Measurements from ENCODE around the gene GNGT2.

DNA sequence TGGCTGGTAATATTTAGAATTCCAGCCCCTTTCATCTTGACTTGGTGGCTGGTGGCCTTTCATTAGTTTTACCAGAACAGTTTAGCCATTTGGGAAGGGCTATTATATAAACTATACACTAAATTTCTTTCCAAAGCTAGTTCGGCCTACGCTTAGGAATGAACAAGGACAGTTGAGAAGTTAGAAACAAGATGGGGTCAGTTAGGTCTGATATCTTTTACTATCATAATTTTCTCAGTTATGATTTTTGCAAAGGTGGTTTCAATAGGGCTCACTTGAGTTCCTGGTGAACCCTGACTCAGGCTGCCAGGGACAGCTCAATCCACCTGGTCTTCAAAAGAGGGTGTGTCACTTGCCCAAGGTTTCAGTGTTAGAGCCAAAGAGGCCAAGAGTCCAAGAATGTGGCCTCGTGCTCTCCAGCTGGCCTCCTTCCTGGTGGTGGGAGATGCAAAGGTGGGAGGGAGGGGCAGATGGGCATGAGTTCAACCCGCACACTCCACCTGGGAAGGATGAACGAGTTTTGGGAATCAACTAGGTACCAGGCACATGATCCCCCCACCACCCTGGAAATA lies 24.2 kb upstream of the GNGT2 start:
- TF ChIP-seq, protein P1, sequence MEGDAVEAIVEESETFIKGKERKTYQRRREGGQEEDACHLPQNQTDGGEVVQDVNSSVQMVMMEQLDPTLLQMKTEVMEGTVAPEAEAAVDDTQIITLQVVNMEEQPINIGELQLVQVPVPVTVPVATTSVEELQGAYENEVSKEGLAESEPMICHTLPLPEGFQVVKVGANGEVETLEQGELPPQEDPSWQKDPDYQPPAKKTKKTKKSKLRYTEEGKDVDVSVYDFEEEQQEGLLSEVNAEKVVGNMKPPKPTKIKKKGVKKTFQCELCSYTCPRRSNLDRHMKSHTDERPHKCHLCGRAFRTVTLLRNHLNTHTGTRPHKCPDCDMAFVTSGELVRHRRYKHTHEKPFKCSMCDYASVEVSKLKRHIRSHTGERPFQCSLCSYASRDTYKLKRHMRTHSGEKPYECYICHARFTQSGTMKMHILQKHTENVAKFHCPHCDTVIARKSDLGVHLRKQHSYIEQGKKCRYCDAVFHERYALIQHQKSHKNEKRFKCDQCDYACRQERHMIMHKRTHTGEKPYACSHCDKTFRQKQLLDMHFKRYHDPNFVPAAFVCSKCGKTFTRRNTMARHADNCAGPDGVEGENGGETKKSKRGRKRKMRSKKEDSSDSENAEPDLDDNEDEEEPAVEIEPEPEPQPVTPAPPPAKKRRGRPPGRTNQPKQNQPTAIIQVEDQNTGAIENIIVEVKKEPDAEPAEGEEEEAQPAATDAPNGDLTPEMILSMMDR (conservative IDR thresholded peaks at IDR 0.05; ENCODE audit: low read depth, low read length): no peak
- TF ChIP-seq POLR2A (IDR thresholded peaks at IDR 0.05; ENCODE audit: low read depth, low read length): no peak
- TF ChIP-seq CHD1 (IDR thresholded peaks at IDR 0.05; ENCODE audit: low read depth, low read length): no peak
- no peak for TF ChIP-seq CEBPB (IDR thresholded peaks at IDR 0.05; ENCODE audit: low read depth, low read length)
- TF ChIP-seq, protein P2, sequence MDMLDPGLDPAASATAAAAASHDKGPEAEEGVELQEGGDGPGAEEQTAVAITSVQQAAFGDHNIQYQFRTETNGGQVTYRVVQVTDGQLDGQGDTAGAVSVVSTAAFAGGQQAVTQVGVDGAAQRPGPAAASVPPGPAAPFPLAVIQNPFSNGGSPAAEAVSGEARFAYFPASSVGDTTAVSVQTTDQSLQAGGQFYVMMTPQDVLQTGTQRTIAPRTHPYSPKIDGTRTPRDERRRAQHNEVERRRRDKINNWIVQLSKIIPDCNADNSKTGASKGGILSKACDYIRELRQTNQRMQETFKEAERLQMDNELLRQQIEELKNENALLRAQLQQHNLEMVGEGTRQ (IDR thresholded peaks at IDR 0.05; ENCODE audit: low read depth, low read length): no peak
- no peak for TF ChIP-seq MAFK (IDR thresholded peaks at IDR 0.05; ENCODE audit: low read depth, low read length)
- no peak for TF ChIP-seq BHLHE40 (IDR thresholded peaks at IDR 0.05; ENCODE audit: low read depth, low read length)
- no peak for TF ChIP-seq RCOR1 (IDR thresholded peaks at IDR 0.05; ENCODE audit: insufficient replicate concordance, low read length)
- TF ChIP-seq MXI1 (IDR thresholded peaks at IDR 0.05; ENCODE audit: borderline replicate concordance, low read depth, low read length): no peak
- no peak for TF ChIP-seq RAD21 (IDR thresholded peaks at IDR 0.05; ENCODE audit: low read length)

Data from IMR-90 (cell line).